GM19328 (cell line): ENCODE measurements around the gene HERC5.
"Not testable (repeated sequence)": the region's sequence is repeated elsewhere in the genome, so short reads cannot be mapped to it uniquely, and the experiment has no call there.

Experiments
- ATAC-seq: cut with Tn5 transposase; IDR thresholded peaks from one replicate; pipeline ENCODE4 v1.9.1; 2021; ENCODE audit warnings: mild to moderate bottlenecking, moderate library complexity; ENCODE audit not compliant: unreplicated experiment

Gene HERC5

DNA sequence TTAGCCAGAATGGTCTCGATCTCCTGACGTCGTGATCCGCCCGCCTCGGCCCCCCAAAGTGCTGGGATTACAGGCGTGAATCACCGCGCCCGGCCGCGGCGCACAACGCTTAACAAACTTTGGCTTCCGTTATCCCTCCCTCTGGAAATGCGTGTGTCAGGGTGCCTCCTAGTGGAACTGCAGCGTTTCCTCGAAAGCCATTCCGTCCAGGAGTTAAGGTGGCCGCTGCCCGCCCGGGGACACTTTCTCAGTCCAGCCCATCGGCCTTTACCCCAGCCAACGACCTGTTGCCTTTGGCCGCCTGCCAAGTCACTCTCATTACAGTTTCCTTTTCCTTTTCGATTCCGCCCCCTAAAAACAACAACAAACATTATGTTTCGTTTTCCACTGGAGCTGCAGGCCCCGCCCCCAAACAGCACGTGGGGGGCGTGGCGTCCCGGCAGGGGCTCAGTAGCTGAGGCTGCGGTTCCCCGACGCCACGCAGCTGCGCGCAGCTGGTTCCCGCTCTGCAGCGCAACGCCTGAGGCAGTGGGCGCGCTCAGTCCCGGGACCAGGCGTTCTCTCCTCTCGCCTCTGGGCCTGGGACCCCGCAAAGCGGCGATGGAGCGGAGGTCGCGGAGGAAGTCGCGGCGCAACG, at the start of gene HERC5:
TSS of gene HERC5 (plus strand) at position 450 of the 637 bp plus-strand sequence. CDS start at position 601, 151 bp downstream.
- ATAC-seq: peak; percentile 91

DNA sequence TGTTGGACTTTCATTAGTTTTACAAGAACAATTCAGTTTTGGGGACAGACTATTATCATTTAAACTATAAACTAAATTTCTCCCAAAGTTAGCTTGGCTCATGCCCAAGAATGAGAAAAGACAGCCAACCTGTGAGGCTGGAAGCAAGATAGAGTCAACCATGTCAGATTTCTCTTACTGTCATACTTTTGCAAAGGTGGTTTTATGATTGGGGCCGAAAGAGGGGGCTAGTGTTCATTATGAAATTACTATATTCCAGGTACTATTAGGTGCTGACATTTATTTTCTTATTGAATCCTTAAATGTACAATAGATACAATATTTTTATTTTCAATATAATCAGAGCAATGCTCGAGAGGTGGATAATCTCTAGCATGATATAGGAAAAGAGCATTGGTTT, 47.7 kb upstream of the HERC5 start:
- no peak for ATAC-seq

DNA sequence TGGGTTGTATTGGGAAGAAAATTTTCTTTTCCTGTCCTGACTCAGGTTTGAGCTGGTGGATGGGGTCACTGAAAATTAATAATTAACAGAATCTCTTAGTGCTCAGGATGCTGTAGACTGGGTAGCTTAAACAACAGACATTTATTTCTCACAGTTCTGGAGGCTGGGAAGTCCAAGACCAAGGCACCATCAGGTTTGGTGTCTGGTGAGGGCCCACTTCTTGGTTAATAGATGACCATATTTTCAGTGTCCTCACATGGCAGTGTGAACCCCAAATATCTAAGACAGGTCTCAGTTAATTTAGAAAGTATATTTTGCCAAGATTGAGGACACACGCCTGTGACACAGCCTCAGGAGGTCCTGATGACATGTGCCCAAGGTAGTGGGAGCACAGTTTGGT, 47.1 kb upstream of the HERC5 start:
- ATAC-seq: no peak

DNA sequence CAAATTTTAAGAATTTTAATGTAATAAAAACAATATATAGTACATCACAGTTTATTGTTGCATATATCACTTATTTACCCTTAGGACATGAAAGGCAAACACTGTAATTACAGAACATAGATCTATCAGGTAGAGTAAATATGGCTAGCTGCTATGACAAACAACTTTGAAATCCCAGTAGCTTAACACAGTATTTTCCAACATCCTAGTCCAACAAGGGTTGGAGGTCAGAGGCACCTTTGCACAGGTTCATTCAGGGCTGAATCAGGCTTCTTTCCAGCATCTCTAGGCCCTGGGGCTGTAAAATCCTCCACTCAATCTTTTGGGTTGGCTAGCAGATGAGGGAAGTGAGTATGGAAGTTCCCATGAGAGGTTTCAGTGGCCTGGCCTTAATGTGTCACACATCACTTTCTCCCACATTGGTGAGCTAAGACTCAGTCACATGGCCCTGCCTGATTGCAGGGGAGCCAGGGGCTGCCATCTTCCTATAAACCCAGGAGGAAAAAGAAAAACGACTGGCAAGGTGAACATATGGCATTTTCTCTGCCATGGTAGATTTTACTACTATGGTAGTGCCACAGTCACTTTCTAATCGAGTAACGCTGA, 45.3 kb upstream of the HERC5 start:
- ATAC-seq: no peak

DNA sequence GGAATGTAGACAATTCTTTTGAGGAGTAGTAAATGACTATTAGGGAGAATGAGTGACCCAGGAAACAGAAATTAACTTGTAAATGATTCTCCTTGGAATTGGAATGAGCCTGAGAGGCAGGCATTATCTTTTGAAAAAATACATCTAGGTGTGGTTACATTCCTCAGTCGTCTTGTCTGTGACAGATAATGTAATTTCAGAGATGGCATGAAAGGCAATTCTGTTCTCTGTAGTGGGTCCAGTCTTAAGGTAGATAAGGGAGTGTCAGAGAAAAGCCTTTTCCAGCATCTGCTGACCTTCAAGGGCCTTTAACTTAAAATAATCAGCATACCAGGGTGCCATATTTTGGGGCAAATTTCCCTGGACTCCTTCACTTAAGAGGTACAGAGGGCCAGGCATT, 43.1 kb upstream of the HERC5 start:
- ATAC-seq: no peak

DNA sequence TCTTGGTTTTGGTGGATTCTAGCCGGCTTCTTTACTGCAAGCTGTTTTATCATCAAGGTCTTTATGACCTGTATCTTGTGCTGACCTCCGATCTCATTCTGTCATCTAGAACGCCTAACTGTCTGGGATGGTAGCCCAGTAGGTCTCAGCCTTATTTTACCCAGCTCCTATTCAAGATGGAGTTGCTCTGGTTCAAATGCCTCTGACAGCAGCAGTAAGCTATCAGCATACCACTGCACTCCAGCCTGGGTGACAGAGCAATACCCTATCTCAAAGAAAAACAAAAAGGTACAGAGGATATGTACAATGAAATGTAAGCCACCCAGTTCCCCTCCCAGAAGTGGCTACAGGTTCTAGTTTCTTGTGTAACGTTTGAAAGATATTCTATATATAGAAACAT, 42.2 kb upstream of the HERC5 start:
- no peak for ATAC-seq

DNA sequence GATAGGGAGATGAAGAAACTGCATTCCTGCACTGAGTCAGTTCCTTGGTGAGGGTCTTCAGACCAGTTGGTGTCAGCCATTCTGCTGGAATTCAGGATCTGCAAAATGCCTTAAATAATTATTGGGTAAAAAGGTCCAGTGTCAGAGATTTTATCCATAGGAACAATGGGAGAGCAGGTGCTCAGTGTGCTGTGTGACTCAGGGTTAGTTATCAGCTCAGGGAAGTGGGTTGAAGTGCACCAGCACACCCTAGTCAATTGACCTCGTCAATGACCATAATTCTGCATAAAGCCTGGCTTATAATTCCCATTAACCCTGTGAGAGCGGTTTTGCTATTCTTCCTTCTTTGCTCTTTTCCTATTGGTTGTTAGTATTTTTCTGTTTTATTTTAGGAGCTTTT, 40.9 kb upstream of the HERC5 start:
- no peak for ATAC-seq

DNA sequence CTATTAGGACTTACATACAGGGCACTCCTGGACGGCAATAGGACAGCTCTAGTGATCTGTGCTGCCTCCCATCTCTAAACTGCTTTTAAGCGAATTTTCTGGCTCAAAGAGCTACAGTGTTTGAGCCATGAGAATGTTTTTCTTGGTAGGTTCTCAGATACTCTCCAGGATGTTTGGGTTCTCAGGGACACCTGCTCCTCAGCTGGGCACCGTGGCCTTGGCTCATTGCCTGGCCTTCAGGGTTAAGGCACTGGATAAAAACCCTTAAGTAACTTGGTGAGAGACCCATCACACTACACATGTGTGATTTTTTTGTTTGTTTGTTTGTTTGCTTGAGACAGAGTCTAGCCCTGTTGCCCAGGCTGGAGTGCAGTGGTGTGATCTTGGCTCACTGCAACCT, 38.5 kb upstream of the HERC5 start:
- no peak for ATAC-seq

DNA sequence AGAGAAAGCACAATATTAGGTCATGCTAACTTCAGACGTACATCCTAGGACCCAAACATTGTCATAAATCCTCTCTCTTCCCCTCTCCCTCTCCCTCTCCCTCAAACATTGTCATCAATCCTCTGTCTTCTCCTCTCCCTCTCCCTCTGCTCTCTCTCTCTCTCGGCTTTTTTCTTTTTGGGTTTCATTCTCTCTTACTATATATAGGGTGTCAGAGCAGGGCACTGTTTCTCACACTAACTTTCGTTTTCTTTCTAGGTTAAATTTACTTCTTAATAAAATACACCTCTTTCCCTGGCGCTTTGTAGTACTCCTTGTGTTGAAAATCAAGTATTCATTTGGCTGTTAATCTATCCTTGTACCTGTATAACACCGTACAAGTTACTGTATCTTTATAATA, 37.0 kb upstream of the HERC5 start:
- ATAC-seq: no peak

DNA sequence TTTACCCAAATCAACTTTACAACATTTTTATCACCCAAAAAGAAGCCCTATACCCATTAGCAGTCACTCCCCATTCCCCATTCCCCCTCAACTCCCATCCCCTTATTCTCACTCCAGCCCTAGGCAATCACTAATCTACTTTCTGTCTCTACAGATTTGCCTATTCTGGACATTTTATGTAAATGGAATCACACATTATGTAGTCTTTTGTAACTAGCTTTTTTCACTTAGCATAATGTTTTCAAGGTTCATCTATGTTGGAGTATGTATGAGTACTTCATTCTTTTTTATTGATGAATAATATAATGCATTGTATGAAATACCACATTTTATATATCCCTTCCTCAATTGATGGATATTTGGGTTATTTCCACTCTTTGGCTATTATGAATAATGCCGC, 36.1 kb upstream of the HERC5 start:
- no peak for ATAC-seq

DNA sequence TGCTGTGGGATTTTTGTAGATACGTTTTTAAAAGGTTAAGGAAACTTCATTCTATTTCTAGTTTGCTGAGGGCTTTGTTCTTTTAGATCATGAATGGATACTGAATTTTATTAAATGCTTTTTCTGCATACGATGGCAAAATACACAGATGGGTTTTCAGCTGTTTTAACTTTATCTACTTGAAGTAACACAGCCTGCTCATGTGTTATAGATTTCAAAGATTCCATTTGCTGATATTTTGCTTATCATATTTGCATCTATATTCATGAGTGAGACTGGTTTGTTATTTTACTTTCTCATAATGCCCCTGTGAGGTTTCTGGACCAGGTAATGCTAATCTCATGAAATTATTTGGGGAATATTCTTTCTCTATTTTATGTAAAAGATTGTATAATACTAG, 34.5 kb upstream of the HERC5 start:
- ATAC-seq: no peak

DNA sequence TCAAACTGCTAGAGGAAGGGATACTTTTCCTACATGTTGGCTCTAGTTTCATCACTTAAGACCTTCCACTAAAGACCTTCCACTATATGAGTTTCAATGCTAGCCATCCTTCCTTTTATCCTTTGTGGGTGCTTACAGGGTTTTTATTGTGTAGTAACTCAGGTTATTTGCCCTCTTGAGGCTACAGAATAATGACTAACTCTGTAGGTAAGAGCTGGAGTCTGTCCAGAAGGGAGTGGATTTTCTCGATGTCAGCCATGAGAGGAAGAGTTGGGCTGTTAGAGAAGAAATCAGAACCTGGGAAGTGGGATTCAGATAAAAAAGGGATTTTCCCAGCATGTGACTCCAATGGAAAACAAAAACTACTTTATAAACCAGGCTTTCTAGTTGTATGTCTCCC, 27.5 kb upstream of the HERC5 start:
- ATAC-seq: no peak

DNA sequence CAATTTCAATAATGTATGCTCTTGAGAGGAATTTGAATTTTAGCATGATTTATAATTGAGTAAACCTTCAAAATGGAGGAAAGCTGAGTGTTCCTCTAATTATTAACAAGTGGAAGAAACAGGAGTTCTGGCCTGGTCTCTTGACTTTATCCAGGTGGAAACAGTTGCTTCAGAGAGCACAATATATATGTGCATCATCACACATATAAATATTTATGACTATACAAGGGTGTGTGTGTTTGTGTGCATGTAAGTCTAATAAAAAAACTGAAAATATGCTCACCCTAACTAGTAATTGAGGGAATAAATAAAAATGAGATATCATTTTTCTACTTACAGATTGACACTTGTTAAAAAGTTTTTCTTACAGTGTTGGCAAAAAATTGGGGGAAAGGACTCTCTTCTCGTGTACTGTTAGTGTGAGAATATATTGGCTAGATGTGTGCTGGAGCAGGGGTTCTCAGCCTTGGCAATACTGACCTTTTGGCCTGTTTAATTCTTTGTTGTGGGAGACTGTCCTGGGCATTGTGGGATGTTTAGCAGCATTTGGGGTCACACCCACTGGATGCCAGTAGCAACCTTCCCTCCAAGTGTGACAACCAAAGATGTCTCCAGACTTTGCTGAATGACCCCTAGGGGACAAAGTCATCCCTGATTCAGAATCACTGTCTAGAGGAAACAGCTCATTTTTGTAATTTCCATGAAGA, 20.8 kb upstream of the HERC5 start:
- ATAC-seq: no peak

DNA sequence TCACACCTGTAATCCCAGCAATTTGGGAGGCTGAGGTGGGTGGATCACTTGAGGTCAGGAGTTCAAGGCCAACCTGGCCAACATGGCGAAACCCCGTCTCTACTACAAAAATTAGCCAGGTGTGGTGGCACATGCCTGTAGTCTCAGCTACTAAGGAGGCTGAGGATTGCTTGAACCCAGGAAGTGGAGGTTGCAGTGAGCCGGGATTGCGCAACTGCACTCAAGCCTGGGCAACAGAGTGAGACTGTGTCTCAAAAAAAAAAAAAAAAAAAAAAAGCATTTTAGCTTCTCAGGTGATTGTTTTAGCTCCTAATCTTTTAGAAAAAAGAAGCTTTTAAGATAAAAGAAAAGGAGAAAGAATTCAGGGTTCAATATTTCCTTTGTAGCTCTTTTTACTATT, 19.0 kb upstream of the HERC5 start:
- ATAC-seq: not testable (repeated sequence)

DNA sequence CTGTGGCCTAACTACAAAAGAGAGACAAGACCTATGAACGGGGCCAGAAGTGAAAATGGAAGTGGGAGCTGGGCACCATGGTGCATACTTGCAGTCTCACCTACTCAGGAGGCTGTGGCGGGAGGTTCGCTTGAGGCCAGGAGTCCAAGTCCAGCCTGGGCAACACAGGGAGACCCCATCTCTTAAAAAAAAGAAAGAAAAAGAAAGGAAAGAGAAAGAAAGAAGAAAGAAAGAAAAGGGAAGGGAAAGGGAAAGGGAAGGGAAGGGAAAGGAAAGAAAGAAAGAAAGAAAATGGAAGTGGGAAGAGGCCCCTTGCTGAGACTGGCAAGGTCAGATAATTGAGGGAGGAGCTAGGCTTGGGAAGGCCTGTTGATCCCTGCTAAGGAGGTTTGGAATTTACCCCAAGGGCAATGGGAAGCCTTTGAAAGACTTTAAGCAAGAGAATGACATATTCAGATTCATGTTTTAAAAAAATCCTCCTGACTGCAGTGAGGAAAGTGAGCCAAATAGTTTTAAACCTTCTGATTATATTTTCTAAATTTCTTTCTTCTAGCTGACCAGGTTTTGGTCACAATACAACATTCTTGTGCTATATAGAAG, 17.7 kb upstream of the HERC5 start:
- no peak for ATAC-seq

DNA sequence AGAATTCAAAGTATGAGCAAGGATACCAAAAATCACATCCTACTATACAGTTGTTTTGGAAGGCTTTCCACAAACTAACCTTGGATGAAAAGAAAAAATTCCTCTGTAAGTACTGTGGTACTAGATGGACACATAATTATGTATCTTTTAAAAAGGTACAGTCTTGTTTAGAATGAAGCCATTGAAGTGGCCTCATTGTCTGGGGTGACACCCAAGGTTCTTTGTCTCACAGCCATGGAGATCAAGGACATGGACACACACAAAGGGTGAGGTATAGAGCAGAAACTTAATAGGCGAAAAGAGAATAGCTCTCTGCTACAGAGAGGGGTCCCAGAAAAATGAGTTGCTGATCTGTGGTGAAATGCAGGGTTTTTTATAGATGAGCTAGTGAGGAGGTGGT, 16.8 kb upstream of the HERC5 start:
- no peak for ATAC-seq

DNA sequence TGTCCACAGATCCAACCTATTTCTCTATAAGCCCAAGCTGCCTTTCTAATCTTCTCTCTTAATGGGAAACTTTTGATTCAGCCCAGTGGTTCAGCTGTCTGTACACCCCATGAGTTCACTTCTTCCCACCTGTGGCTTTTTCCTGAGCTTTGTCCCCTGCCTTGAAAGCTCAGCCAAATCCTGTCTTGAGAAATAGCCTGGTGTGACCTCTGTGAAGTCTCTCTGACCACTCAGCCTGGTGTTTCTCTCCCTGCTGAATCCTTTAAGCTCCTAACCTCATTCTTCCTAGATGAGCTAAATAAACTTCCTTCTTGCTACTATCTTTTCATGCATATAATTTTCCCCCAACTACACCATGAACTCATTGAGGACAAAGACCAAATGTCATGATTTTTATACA, 15.2 kb upstream of the HERC5 start:
- ATAC-seq: no peak

DNA sequence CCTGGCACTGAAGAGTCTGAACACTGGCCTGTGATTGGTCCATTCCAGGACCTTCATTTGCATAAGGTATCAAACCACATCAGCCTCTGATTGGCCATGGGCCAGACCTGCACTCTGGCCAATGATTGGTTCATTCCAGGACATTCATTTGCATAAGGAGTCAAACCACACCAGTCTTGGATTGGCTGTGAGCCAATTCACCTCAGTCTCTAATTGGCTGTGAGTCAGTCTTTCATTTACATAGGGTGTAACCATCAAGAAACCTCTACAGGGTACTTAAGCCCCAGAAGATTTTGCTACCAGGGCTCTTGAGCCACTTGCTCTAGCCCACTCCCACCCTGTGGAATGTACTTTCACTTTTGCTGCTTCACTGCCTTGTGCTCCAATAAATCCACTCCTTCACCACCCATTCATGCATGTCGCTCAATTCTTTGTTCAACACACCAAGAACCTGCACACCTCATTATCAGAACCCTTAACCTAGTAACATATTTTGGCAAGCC, 14.2 kb upstream of the HERC5 start:
- no peak for ATAC-seq

DNA sequence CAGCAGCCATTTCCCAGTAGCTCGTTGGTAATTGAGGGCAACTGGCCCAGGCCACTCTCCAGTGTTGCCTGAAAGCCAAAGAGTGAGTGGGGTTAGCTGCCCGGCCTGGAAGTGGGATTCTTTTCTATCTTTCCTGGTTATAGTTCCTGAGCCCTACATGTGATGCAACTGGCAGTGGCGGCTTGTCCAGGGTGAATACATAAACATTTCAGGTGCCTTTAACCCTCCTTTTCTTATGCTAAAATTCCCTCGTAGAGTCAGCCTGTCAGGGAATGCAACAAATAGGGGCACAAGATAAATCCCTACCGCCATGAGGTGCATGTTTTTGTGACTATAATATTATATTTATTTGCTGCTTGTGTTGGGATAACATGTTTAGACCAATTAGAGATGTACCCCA, 13.4 kb upstream of the HERC5 start:
- no peak for ATAC-seq

DNA sequence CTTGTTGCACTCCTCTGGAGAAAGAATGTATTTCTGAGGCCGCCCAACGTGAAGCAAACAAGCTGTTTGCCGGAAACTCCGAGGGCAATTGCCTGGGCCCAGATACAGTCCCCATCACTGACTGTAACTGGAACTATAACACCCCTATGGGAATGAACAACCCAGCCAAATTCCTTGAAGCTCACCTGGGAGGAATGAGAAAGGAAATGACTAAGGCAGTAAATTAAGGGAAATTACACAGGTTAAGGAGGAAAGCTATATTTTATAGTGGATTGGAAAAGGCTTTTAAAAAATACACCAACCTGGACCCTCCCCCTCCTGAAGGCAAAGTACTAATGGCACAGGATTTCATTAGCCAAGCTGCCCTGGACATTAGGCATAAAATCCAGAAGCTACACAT, 11.7 kb upstream of the HERC5 start:
- ATAC-seq: no peak

DNA sequence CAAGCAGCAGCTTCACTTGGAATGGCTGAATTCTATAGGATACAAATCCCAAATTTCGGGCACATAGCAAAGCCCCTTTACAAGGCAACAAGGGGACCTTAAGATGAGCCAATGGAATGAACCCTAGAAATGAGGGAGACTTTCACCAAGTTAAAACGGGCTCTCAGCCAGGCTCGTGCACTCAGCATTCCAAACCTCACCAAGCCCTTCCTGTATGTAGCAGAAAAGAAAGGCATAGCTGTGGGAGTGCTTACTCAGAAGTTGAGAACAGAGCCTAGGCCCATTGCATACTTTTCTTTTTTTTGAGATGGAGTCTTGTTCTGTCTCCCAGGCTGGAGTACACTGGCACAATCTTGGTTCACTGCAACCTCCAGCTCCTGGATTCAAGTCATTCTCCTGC, 10.8 kb upstream of the HERC5 start:
- ATAC-seq: no peak
